Epithelial cell of prostate (primary cell): ENCODE measurements around the gene ZMIZ2.

Experiments used
- DNase-seq: peaks from one replicate; pipeline ENCODE4 v3.0.0-alpha.2; 2011; ENCODE audit warnings: low read depth, low spot score
- H3K27ac ChIP-seq: fragments of 450-650 bp; 2 replicates; pipeline ENCODE4 v1.5.1; 2017; ENCODE audit warnings: mild to moderate bottlenecking

ZMIZ2 gene

DNA sequence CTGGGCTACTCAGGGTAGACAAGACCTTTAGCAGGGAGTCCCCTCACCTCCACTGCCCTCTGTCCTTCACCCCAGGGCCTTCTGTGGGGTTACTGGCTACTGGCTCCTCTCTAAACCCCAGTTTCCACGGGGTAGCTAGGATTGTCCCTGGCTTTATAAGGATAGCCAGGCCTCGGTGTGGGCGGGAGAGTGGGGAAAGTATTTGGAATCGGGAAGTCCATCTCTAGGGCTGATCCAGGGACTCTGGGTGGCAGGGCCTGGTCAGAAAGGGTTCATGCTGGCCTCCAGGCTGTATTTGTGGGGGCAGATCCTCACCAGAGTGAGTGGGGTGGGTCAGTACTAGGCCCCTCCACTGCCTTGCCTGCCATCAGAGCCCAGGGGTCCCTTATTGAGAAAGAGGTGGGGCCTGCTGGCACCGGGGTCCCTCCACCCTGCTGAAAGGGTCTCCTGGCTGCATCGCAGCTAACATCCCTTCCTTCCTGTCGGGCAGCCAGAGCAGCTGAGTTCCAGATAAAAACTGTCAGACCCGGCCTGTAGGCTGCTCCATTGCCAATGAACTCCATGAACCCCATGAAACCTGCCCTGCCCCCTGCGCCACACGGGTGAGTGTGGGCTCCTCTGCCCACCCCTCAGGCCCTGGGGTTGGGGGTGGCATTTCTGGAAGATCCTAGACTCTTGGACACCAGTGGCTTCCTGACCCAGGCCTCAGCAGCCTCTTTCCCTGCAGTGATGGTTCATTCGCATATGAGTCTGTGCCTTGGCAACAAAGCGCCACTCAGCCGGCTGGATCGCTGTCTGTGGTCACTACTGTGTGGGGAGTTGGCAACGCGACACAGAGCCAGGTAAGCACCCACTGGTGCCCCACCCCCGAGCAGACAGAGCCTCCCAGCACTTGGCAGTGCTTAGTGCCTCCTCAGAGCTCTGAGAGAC is 7.3 kb downstream of the ZMIZ2 start:
- H3K27ac ChIP-seq = no peak overlapping the region

DNA sequence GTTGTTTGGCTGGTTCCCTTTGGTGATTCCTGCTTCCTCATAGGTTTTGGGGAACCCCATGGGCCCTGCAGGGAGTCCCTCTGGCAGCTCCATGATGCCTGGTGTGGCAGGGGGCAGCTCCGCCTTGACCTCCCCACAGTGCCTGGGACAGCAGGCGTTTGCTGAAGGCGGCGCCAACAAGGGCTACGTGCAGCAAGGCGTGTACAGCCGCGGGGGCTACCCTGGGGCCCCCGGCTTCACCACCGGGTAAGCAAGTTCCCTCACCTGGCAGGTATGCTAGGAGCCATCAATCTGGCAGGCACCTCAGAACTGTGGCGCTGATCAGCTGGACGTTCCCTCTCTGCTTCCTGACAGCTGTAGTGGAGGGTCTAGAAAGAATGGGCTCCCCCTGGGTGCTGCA is 8.3 kb downstream of the ZMIZ2 start:
- H3K27ac ChIP-seq = no peak overlapping the region
- no peak for DNase-seq

More for the DNA sequence above, 7.3 kb downstream of the ZMIZ2 start:
- no peak for DNase-seq

DNA sequence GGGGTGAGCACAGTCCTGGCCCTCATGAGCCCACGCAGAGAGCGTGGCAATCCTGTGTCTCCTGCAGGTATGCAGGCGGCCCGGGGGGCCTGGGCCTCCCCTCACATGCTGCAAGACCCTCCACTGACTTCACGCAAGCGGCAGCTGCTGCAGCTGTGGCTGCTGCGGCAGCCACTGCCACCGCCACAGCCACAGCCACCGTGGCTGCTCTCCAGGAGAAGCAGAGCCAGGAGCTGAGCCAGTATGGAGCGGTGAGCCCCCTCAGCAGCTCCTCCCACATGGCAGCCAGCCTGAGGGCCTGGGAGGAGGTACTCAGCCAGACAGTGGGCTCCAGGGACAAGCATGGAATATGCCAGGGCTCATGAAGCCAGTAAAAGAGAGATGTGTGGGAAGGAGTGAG is 8.7 kb downstream of the ZMIZ2 start:
- no peak for DNase-seq
- no peak overlapping the region for H3K27ac ChIP-seq

DNA sequence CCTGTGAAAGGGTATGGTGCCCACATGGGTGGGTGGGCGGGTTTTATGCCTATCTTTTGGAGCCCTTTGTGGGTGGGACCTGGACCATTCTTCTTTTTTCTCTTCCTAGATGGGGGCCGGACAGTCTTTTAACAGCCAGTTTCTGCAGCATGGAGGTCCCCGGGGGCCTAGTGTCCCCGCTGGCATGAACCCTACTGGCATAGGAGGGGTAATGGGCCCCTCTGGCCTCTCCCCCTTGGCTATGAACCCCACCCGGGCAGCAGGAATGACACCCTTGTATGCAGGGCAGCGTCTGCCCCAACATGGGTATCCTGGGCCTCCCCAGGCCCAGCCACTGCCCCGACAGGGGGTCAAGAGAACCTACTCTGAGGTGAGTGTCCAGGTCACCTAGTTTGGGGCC is 9.1 kb downstream of the ZMIZ2 start:
- no peak for DNase-seq
- H3K27ac ChIP-seq = no peak overlapping the region

DNA sequence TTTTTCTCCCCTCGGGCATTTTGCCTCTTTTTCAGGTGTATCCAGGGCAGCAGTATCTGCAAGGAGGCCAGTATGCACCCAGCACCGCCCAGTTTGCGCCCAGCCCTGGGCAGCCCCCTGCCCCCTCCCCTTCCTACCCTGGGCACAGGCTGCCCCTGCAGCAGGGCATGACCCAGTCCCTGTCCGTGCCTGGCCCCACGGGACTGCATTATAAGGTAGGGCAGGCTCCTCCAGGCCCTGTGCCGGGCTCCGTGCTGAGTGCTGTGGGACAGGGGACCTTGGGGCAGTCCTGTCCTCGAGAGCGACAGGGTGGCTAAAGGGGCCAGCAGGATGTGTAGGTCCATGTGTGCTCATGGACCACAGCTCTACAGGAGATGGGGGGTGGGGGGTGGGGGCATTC is 10.6 kb downstream of the ZMIZ2 start:
- no peak overlapping the region for H3K27ac ChIP-seq
- DNase-seq = no peak

DNA sequence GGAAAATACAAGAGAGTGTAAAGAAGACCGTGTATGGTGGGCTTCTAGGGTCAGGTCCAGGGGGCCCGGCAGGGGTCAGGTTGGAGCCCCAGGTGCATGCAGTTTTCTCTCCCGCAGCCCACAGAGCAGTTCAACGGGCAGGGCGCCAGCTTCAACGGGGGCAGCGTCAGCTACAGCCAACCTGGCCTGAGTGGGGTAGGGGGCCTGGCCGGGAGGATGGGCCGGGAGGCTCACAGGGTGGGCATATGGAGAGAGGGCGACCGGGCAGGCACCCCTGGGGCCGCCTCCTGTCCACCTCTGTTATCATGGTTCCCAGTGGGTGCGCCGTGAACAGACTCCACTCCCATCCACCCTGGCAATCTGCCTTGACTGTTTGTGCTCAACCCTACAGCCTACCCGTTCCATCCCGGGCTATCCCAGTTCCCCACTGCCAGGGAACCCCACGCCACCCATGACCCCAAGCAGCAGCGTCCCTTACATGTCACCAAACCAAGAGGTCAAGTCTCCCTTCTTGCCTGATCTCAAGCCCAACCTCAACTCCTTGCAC is 11.5 kb downstream of the ZMIZ2 start:
- DNase-seq = no peak
- no peak overlapping the region for H3K27ac ChIP-seq

DNA sequence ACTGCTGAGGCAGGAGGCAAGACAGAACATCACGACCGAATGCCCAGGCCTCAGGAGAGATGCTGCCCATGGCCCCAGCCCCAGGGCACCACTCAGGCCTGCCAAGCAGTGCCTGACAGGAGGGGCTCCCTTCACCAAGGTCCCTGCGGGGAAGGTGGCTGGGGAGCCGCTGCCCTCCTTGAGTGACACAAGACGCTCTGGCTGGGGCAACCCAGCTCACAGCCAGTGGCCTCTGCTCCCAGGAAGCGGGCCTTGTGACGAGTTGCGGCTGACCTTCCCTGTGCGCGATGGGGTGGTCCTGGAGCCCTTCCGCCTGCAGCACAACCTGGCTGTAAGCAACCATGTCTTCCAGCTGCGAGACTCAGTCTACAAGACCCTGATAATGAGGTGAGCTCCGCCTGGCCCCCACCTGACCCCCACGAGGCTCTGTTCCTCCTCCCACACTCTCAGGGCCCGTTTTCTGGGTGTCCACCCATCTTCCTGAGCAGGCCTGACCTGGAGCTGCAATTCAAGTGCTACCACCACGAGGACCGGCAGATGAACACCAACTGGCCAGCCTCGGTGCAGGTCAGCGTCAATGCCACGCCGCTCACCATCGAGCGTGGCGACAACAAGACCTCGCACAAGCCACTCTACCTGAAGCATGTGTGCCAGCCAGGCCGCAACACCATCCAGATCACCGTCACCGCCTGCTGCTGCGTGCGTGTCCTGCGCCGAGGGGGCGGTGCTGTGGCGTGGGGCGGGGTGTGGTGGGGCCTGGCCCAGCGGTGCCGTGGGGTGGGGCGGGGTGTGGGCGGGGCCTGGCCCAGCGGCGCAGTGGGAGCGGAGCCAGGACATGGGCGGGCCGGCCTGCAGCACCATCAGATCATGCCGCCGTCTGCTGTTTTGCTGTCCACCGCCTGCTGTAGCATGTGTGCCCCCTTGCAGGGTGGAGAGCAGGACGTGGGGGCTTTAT is 12.8 kb downstream of the ZMIZ2 start:
- no peak for DNase-seq
- H3K27ac ChIP-seq = no peak overlapping the region

DNA sequence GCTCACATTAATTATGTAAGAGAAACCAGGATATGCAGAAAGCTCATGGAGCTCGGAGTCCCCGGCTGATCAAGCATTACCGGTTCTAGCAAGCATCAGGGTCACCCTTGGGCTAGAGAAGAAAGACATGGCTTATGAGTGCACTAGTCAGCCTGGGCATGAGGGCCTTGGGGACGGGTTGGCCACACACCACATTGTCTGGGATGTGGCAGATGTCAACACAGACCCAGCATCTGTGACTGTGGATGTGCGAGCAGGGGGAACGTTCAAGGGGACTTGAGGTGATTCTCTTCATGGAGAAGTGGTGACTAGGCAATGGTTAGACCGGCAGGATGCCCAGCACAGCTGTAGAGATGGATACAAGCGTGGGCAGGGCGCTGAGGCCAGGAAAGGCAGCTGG is 13.7 kb downstream of the ZMIZ2 start:
- no peak overlapping the region for H3K27ac ChIP-seq
- peak; percentile 10 for DNase-seq

DNA sequence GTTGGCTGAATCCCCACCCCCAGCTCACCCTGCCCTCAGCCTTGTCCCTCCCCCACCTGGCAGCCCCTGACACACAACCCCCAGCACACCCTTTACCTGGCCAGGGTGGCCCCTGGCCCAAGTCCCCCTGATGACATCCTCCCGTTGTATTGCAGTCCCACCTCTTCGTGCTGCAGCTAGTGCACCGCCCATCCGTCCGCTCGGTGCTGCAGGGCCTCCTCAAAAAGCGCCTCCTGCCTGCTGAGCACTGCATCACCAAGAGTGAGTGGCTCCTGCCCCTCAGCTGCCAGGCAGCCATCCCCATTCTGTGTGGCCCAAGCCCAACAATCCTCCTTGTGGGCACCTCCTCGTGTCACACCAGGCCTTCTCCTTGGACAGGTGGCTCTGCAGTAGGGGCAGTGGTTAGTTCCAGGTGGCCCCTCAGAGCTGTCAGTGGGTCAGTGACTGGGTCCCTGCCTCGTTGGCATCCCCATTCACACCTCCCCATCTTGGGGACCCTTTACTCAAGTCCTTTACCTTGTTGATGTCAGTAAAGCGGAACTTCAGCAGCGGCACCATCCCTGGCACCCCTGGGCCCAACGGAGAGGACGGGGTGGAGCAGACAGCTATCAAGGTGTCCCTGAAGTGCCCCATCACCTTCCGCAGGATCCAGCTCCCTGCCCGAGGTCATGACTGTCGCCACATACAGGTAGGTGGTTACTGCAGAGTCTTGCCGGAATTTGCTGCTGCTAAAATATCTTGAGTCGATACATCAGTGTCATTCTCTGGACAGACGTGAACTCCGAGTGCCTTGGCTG is 14.3 kb downstream of the ZMIZ2 start:
- H3K27ac ChIP-seq = no peak overlapping the region
- DNase-seq = no peak

DNA sequence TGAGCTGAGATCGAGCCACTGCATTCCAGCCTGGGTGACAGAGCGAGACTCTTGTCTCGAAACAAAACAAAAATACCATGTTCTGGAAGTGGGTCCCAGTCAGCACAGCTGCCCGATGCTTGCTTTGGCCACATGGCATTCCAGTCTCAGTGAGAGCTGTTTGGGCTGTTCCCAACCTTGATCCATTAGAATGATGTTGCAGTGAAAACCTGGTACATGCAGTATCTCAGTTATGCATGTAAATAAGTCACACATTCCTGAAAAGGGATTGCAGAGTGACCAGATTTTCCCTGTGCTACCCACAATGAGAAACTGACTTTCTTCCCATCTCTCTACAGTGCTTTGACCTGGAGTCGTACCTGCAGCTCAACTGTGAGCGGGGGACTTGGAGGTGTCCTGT is 15.4 kb downstream of the ZMIZ2 start:
- no peak for DNase-seq
- no peak overlapping the region for H3K27ac ChIP-seq

DNA sequence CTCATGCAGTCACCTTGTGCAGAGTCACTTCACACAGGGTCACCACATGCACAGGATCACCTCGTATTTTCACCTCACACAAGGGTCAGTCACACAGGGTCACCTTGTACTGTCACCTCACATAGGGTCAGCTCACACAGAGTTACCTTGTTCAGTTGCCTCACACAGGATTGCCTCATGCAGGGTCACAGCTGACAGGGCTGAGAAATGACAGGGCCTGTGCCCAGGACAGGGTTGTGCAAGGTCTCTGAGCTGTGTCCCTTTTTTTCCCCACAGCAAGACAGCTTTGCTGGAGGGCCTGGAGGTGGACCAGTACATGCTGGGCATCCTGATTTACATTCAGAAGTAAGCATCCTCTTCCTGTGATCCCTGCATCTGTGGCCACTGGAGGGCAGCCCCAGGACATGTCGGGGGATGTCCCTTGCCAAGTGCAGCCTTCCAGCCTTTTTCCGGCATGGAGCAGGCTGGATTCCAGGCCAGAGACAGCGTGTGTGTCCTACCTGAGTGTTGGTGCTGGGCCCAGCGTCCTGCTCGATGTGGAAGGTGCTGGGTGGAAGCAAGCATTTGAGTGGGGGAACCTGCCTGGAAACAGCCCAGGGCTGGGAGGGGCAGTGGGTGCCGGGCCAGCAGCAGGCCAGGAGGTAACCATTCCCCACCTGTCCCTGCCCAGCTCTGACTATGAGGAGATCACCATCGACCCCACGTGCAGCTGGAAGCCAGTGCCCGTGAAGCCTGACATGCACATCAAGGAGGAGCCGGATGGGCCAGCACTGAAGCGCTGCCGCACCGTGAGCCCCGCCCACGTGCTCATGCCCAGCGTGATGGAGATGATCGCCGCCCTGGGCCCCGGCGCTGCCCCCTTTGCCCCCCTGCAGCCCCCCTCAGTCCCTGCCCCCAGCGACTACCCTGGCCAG is 16.3 kb downstream of the ZMIZ2 start:
- no peak for DNase-seq

DNA sequence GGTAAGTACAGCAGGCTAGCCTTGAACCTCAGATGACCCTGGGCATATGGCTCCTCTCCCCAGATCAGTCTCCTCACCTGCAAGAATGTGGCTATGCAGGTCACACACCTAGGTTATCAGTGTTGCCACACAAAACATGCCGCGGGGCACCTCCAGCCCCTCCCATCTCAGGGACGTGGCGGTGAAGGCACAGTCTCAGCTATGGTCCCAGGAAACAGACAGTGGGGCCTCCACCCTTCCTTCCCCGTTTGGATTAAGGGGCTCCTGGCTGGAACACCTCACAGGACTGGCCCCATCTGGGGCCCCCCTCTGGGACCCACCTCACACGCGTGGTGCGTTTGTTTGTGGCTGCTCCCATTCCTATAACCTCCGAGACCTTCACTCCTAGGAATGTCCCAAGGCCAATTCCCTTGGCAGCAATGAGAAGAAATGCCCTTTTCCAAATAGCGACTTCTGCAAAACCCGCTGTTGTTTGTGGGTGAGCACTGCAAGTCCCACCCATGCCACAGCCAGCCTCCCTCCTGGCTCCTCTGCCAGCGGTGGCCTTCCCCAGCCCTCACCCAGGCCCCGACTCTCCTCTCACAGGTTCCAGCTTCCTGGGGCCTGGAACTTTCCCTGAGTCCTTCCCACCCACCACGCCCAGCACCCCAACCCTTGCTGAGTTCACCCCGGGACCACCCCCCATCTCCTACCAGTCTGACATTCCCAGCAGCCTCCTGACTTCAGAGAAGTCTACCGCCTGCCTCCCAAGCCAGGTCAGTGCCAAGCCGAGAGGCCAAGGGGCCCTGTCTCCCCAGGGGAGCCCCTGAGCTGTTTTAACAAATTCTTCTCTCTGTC is 17.1 kb downstream of the ZMIZ2 start:
- H3K27ac ChIP-seq = no peak overlapping the region
- DNase-seq = no peak

More for the DNA sequence above, 16.3 kb downstream of the ZMIZ2 start:
- no peak overlapping the region for H3K27ac ChIP-seq

DNA sequence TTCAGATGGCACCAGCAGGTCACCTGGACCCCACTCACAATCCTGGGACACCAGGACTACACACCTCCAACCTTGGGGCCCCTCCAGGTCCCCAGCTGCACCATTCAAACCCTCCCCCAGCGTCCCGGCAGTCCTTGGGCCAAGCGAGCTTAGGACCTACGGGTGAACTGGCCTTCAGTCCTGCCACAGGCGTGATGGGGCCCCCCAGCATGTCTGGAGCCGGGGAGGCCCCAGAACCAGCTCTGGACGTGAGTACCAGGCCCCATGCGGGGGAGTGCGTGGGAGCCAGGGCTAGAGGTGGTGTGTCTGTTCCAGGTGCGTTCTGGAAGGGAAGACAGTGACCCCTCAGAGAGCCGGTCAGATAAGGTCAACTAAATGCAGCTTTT is 17.8 kb downstream of the ZMIZ2 start:
- no peak overlapping the region for H3K27ac ChIP-seq
- DNase-seq = no peak

DNA sequence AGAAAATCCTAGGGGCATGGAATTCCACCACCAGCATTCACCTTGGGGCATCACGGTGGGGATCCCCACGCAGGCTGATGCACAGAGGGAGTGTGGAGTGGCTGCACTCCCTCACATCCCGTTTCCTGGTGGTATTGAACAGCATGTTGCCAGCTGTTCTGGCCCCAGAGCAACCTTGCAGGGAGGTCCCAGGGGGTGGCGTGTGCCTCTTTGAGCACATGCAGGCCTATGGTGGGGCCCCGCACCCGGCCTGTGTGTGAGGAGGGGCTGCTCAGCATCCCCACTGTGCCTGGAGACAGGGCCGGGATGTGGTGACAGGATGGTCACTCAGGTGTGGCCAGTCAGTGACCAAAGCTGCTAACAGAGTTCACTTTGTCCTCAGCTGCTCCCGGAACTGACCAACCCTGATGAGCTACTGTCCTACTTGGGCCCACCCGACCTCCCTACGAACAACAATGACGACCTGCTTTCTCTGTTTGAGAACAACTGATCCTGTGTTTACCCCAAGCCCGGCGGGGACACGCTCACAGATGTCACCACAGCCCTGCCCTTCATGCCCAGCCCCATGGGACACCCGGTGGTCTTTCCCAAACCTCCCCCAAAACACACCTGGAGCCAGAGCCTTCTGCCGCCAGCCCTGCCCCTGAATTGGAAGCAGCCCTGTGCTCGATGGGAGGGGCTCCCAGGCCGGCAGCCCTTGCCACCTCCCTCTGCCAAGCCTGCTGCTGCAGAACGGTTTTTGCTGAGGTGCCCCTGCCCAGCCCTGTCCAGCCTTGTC is 18.7 kb downstream of the ZMIZ2 start:
- no peak overlapping the region for H3K27ac ChIP-seq
- no peak for DNase-seq

DNA sequence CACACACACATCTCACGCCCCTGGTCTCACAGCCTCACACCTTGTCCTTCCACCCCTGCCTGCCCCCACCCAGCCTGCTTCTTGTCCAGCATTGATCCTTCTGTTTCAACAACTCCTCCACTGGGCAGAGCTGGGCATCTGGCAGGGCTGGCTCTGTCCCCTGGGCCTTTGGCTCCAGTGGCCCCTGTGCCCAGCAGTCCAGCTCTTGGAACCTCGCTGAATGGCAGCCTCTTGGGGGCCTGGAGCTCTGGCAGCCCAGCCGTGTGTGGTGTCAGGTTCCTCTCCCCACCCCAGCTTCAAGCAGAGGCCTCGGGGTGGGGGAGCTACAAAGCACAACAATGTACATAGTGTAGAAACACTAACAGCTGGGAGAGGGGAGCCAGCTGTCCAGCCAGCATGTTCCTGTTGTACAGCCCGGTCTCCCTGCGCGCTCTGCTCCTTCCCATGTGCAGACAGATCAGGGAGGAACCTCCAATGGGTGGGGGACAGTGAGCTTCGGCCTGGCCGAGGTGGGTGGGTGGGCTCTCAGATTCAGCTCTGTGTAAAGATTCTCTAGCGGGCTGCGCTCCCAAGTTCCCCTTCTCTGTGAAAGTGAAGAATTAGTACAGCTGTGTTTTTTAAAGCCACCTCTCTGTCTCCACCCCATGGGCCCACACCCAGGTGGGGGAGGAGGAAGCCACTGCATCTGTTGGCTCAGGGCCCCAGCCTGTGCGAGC is 19.4 kb downstream of the ZMIZ2 start:
- no peak for DNase-seq
- H3K27ac ChIP-seq = no peak overlapping the region

DNA sequence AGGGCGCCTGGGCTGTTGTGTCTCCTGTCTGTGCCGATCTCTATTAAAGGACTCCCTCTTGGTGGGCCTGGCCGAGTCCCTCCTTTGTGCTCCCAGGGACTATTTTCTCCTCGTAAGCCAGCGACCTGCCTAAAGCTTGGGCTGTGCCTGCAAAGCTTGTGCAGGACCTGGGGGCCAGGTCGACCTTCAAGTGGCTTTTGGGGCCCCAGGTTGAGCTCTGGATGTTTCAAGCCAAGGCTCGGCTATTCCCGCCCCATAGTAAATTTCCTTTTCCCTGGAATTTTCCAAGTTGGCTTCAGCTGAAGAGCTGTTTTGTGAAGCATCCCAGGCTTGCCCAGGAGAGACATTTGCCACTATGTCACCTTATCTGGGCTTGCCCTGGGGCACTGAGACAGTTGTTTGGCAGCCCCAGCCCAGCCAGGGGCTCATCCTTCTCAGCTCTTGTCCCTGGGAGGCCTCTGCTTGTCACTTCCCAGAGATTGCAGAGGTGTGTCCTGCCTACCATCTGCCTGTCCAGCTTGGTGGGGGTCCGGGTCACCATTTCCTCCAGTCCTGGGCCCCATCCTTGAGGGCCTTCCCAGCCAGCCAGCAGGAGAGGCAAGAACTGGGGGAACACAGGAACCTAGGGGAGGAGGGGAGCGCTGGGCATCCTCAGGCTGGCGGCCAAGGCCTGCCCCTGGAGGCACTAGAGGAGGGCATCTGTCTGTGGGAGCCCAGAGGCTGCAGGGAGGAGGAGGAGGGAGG is 20.2 kb downstream of the ZMIZ2 start:
- DNase-seq = no peak
- no peak overlapping the region for H3K27ac ChIP-seq
